NOMO-1 treated with dmso at 0.1 percent for 144 hours (cell line): ENCODE measurements around the gene ACAN.

Source experiments
- DNase-seq: peaks from one replicate; lab custom pipeline; 2025; ENCODE audit not compliant: unreplicated experiment; lab: John Stamatoyannopoulos, UW

Gene ACAN

DNA sequence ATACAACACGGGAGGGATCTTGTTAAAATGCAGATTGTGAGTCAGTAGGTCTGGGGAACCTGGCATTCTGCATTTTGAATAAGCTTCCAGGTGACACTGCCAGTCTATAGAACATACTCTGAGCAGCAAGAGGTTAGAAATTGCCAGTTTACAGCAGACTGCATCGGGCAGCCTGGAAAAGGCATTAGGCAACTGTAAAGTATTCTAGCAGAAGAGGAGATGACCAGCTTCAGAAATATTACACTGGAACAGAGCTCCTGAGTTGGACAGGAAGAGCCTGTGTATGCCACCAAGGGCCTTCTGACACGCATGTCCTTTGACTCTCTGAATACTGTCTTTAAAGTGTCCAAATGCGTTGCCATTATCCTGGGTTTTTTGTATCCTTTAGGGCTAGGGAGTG lies 2.5 kb upstream of the ACAN start:
- no peak for DNase-seq

DNA sequence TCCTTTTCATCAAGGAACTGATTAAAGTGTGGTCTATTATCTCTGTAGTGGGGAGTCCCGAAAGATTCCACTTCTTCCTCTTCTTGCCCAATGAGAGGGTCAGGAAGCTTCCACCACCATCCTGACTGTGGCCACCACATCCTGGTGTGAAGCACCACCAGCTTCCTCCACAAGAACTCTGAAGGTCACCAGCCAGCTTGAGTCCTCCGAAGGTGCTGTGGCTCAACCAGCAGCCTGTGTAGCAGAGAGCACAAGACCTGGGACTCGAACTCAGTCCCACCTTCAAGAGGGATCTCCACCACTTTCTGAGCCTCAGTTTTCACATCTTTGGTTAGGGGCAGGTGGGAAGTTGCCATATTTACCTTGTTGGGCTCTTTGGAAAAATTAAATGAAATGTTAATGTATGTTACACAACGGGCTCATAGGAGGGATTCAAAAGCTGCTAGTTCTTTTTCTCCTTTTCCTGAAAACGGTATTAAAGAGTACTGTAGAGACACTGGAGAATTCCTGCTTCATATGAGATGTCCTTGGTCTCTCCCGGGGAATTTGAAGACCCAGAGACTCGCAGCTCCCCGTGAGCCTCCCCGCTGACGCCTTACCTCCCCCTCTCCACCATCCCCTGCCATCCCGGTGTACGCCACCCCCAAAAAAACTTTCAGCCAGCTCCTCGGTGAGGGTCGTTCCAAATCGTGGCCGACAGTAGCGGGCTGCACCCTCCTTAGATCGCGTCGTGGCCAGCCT lies 816 bp upstream of the ACAN start:
- DNase-seq: no peak

DNA sequence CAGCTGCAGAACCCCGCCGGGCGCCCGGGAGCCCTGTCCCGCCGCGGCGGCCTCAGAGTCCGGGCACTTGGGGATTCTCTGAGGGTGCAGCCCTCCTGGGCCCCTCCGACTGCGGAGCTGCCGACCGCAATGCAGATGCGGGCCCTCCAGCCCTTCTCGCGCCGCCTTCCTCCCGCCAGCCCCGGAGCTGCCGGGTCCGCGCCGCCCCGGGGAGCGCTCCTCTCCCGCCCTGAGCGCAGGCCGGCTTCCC lies 320 bp upstream of the ACAN start:
- DNase-seq: no peak

DNA sequence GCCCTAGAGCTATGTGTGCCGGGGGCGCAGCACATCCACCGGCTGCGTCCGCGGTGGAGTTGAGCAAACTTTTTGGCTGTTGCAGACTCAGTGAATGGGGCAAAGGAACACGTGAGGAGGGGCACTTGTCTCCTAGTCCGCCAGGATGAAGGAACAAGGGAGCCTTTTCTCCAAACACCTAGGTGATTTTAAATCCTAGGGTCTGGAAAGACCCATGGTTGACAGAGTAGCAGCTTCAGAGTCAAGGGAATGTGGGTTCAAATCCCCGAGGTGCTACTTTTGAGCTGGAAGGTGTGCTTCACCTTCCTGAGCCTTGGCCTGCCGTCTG lies 648 bp downstream of the ACAN start:
- no peak for DNase-seq

DNA sequence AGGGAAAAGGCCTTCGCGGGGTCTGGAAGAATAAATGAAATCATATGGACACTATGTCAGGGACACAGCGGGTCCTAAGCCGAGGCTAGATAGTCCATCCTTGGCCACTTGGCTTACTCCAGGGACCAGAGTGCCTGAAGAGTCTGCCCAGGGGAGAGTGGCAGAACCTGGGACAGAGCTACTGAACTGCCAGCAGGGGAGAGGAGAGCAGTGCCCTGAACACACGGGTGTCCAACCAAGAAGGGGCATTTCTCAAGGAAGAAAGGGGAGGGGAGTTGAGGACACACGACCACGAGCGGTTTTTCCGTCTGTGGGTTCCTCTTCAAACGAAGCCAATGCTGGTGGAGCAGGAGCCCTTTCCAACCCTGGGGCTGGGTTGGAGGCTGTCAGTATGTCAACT lies 1.0 kb downstream of the ACAN start:
- no peak for DNase-seq

DNA sequence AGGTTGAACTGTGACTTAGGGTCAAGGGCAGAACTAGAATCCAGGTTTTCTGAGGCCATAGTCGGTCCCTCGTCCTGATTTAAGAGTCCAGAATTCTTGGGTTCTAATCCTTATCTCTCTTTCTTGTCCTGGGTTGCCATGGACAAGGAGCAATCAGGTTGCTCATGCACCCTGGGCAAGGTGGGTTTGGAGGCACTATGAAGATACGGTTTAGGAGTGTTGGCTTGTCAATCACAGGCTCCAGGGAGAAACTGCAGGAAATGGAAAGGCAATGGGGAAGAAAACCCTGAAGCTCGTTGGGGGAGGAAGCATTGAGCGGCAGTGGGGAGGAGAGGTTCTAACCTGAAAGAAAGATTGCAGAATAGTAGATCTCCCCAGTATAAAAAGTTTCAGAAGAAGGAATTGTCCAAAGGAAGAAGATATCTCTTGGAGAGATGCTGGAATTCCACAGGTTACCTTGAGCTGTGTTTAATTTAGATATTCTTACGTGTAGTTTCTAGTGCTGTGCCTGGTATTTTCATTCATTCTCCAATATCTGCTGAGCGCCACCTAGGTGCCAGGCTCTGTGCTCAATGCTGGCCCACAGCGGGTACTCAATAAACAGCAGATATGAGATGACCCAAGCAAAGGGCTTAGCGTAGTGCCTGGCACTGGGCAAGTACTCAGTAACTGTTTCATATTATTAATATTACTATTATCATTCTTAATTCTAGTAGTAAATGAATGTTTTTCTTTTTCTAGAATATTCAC lies 2.0 kb downstream of the ACAN start:
- DNase-seq: no peak

DNA sequence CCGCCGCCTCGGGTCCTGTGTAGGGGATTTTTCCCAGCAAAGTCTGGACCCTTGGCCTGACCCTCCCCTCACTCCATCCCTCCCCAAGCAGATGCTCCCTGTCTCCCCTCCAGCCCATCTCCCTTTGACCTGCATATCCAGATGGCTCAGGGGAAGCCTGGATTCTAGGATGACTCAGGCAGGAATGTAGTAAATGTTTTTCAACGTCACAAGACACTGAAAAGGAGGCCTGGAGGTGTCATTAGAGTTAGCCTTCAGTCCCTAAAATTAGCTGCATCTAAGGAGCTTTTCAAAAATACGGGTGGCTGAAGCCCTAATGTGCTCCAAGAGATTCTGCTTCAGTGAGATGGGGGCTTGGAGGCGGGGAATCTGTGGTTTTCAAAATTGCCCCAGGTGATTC lies 7.2 kb downstream of the ACAN start:
- DNase-seq: no peak

DNA sequence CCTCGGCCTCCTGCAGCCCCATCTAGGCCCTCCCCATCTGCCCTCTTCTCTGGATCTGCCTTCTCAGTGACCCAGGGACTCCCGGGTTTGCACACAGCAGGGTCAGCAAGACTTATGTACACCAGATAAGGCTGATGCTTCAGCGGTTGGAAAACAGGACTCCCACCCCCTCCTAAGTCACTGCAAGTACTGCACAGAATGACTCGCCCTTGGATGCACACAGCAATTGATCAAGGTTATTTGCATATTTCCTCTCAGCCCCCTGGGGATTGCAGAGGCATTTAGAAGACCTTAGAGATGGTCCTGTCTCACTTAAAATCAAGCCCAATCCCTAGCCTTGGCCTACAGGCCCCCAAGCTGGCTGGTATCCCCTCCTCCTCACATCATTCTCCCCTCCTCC lies 8.9 kb downstream of the ACAN start:
- no peak for DNase-seq

DNA sequence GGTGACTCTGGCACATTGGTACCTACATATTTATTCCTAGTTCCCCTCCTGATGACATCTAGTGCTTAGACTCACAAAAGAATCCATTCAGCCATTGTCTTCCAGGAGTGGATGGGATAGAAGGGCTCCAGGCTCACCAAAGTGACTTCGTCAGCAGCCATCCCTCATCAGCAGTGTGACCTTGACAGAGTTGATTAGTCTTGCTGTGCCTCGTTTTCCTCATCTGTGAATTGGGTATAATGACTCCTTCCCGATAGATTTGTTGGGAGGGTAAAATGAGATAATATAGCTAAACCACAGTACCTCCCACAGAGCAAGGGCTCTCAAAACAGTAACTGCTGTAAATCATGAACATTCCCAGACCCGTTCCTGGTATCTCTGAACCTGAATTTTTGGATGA lies 10.7 kb downstream of the ACAN start:
- DNase-seq: no peak

DNA sequence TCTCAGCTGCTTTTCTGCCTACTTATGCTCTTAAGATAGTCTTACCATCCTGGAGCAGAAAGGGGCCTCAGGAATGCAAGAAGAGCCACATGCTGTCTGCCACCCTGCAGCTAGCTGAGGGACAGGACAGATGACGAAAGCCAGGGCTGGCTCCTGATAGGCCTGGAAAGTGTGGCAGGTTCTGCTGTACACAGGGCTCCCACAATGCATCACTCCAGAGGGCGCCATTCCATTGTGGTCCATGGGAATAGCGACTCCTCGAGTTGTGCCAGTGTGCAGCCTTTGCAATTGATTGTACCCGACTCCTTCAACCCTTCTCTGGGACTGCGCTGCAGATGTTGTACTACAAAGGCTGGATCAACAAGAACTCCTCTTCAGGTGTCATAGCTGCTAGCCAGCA lies 11.2 kb downstream of the ACAN start:
- DNase-seq: no peak

DNA sequence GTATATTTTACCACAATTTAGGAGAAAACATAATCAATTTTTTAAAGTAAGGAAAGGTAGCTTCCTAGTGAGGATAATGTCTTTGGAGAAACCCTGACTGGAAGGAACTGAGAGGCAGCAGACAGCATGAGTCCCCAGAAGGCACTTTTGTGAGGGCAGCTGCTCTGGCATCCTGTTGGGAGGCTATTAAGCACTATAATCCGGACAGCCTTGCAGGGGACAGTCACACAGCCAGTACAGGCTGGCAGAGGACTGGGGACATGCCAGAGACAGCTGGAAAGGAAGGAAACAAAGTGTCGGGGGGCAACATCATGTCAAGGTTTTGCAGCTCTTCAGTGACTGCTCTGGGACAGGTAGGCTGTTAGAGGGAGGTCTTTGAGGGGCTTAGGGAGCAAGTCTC lies 15.7 kb downstream of the ACAN start:
- DNase-seq: no peak

DNA sequence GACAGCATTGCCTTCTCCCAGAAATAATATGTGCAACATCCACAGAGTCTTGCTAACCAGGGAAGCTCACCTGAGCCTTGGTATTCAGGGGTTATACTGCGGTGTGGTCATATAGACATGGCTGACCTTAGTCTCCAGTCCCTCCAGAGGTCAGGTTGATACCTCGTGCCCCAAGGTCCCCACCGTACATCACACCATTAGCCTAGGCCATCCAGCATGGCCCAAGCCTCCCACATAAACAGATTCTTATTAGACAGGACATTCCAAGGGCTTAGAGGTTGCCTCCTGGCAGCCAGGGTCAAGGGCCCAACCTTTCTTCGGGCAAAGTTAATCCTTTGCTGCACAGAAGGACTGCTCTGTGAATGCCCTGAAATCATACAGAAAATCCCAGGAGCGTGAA lies 18.8 kb downstream of the ACAN start:
- no peak for DNase-seq

DNA sequence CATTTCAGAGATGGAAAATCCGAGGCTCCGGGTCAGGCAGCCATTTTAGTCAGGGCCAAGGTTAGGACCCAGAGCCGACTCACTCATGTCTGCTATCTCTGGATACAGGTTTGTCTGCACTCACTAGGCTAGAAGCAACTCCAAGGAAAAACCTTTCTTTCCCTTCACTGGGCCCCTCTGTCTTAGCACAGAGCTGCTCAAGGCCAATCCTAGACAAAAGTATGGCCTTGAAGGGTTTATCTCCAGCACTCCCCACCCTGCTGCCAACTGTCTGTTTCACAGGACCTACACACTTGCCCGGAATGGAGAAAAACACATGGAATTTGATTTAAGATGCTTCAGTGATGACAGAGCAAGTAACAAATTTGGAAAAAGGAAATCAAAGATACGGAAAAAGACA lies 25.6 kb downstream of the ACAN start:
- no peak for DNase-seq

DNA sequence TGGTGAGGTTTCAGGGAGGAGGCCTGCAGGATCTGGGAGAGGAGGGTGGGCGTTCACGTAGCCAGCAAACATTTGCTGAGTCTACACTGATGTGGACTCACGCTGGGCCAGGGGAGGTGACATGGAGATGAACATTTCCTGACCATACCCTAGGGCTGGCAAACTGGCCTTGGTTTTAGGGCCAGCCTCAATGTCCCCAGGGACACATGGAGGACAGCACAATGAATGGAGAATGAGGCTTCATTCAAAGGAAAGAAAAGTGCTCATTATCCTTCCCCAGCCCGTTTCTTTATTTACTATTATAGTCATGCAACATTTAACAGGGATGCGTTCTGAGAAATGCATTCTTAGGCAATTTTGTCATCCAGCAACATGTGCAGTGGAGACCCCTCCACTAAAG lies 26.8 kb downstream of the ACAN start:
- no peak for DNase-seq

DNA sequence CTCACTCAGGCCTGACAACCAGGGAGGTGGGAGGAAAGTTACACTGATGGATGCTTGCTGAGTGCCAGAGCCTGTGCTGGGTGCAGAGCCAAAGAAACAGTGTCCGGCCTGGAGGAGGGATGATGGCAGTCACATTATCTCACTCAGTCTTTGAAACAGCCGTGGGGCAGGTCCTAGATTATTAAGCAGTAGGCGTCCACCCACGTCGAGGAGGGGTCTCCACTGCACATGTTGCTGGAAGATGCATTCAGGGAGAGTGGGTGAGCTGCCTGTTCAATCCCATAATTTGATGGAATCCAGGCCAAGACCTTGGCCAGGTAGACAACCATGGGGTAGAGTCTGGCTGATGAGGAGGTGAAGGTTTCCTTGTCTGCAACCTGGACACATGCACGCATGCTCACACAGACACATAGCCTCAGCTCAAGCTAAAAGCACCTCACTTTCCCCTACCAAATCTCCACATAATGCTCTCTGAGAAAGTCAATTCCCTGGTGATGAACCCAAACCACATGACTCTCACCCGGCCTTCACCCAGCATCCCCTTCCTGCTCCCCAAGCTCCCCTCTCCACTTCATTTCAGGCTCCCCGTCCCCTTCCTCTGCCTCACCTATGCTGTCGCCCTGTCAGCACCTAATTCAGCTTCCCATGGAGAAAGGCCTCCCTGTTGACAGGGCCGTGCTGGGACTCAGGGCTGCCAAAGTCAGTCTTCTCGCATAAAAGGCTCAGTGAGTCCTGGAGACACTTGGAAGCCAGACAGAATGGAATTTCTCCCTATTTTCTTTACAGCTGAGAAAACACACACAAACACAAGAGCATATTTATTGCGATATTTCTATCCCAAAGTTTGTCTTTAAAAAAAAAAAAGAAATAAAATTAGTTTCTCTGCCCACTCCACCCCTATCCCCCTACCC lies 29.8 kb downstream of the ACAN start:
- no peak for DNase-seq

DNA sequence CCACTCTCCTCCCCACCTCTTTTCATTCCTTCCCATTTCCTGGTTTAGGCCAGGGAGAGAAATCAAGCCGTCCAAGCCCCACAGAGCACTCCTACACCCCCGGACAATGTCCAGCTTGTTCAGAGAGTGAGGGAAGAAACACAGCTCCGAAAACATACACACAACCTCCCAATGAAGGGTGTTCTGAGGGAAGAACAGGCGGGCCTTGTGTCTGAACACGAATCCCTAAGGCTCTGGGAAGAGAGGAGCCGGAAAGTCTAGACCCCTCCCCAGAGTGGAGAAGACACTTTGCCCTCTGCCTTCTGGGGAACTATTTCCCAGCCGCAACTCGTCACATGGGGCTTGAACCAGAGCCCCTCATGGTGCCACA lies 30.5 kb downstream of the ACAN start:
- no peak for DNase-seq

DNA sequence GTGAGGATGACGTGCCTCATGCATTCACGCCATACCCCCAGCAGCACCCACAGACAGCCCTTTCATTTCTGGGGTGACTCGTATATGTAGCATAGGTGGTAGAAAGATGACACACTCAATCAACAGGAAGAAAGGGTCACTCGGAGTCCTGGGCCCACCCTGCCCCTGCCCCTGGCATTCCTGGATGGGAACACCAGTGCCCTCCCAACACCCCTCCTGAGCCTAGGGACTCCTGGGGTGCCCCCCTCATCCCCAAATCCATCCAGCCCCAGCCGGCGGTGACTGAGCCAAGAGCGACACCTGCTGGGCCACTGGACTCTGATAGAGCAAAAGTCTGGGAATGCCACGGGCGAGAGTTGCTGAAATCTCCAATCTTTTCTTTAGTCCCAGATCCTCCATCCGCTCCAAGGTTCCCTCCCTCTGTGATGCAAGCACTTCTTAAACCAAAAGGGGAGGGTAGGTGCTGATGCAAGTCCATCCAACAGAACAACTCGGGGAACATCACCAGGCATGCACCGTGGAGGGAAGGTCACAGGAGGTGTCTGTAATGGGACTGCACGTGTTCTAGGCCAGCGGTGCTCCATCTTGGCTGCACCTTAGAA lies 31.1 kb downstream of the ACAN start:
- no peak for DNase-seq

DNA sequence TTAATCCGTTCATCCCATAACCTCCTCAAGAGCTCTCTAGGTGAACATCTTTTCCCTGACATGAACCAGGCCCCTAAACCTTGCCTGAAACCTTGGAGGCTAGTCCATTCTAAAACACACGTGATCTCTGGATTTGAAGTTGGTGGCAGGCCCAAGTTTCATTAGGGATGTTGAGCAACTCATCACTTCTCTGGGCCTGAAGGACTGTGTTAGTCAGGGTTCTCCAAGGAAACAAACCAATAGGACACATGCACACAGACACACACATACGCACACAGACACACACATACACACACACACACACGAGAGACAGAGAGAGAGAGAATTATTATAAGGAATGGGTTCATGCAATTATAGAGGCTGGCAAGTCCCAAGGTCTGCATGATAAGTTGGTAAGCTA lies 31.9 kb downstream of the ACAN start:
- DNase-seq: no peak

DNA sequence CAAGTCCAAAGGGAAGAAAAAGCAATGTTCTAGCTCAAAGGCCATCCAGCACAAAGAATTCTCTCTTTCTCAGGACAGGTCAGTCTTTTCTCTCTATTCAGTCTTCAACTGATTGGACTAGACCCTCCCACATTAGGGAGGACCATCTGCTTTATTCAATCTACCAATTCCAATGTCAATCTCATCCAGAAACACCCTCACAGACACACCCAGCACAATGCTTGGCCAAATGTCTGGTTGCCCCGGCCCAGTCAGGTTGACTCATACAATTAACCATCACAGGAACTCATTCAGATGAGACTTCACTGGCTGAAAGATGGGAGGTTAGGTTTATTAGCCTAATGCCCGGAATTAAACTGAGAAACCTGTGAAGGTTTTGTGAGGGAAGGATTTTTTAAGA lies 32.4 kb downstream of the ACAN start:
- DNase-seq: no peak

DNA sequence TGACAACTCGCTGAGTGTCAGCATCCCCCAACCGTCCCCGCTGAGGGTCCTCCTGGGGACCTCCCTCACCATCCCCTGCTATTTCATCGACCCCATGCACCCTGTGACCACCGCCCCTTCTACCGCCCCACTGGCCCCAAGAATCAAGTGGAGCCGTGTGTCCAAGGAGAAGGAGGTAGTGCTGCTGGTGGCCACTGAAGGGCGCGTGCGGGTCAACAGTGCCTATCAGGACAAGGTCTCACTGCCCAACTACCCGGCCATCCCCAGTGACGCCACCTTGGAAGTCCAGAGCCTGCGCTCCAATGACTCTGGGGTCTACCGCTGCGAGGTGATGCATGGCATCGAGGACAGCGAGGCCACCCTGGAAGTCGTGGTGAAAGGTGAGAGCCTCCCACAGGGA lies 35.4 kb downstream of the ACAN start:
- DNase-seq: no peak

DNA sequence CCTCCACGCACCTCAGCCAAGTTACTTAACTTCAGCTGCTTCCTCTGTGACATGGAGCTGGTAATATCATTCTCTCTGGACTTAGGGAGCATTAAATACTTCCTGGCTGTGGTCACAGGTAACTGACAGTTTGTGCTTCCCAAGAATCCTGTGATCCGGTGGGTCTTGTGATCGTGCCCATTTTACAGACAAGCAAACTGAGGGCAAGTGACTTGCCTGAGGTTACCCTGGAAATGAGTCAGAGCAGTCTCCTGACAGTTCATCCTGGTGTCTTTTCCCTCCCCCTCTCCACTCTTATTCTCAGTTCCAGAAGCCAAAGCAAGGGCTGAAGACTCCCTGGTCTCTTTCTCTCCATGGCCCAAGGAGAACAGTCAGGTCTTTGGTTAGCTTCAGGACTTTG lies 35.9 kb downstream of the ACAN start:
- DNase-seq: no peak

DNA sequence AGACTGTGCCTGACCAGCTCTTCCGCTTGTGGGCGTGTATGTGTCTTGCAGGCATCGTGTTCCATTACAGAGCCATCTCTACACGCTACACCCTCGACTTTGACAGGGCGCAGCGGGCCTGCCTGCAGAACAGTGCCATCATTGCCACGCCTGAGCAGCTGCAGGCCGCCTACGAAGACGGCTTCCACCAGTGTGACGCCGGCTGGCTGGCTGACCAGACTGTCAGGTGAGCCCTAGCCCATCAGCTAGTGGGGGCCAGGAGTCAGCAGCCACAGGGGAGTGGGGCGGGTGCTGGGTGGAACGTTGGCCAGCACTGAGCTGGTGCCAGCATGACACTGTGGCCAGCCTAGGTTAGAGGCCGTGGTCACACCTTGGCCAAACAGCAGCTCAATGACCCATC lies 36.7 kb downstream of the ACAN start:
- no peak for DNase-seq
